HG03064 (cell line): ENCODE measurements around the gene DMD.
A peak's percentile ranks its signal among the peaks of the same experiment; 100 is the strongest.

Source experiments
- ATAC-seq: cut with Tn5 transposase; IDR thresholded peaks from one replicate; pipeline ENCODE4 v1.9.1; 2021; ENCODE audit warnings: low read depth; ENCODE audit not compliant: unreplicated experiment

Gene DMD

DNA sequence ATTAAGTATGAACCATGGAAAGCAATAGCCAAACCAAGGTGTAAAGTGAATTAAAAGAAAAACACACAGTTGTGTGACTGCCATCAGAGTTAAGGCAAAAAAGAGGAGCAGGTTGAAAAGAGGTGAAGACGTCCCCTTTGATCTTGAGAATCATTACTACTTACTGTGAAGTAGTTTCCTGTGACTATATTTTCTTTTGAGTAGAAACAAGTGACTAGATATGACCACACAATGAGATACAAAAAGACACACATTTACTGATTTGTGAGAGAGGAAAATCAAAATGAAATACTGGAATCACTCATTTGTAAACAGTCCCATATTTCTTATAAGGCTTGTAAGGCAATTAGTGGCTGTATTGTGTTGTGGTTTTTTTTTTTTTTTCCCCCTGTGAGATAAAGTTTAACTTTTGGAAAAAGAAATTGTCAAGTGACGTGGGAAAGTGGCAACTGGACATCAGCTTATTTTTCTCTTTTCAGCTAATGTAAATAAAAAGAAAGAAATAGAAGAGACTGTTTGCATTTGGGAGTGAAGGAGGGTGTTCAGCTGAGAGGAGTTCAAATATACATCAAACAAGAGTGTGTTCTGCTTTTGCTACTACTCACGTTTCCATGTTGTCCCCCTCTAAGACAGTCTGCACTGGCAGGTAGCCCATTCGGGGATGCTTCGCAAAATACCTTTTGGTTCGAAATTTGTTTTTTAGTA is 2033.1 kb downstream of the DMD start:
- ATAC-seq, result peak; percentile 68

DNA sequence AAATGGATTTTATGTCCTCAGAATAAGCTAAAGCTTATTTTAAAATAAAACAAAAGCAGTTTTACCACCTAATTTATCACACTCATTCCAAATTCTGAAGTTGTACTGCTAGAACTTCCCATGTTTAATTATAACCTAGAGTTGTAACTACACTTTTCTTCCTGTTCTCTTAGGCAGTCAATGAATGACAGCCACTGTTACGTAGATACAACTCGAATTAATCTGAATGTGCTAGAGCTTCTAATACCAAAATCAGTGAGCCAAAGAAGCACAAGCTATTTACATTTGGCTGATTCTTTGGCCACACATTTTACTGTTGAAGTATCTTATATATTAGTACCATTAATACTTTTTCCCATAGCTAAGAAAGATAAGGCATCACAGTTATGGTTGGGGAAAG is 2040.6 kb downstream of the DMD start:
- no peak for ATAC-seq

DNA sequence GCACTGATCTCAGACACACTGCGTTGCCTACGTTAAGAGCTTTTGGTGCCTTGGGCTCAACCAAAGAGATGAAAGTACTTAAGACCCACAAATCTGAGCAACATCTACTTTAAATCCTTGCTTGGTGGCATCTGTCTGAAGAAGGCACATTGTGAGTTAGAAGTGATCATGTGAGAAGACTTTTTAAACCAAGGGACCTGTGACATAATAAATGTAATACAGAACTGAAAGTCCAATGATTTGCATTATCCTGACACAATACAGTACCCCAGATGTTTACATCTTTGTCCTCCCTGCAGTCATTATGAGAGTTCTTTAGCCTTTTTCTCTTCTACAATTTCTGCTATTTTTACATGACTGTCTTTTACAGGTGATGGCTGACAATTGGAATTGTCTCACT is 2042.8 kb downstream of the DMD start:
- peak; percentile 95 for ATAC-seq

DNA sequence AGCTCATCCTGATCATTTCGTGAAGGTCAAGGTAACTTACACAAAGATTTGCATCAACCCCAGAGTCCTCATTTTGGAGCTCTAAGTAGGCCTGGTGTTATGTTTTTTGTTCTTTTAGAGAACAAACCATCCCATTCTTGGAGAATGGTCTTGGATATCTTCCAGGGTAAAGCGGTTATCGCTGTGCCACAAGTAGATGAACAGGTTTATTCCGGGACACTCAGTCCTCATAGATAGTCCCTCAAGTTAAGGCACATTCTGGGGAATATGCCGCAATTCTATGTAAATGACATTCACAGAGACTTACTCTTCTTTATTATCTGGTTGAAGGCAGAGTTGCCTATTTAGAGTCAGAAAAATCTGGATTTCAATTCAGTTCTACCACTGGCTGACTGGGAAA is 2044.5 kb downstream of the DMD start:
- no peak for ATAC-seq

DNA sequence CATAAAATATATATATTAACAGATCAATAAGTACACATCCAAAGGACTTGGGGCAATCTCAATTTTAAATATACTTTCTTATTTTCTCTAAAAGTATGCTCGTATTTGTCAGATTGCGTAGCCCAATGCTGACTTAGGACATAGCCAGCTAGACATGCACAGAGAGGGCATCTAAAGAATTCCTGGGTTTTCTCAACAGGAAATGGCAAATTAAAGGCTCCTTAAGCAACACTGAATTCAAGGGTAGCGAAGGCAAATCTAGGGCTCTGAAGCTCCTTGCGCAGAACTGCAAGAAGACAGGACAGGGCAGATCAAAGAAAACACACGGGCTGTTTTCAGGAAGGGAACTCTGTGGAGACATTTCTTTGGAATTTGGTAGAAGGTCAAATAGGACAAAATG is 2044.9 kb downstream of the DMD start:
- no peak for ATAC-seq

DNA sequence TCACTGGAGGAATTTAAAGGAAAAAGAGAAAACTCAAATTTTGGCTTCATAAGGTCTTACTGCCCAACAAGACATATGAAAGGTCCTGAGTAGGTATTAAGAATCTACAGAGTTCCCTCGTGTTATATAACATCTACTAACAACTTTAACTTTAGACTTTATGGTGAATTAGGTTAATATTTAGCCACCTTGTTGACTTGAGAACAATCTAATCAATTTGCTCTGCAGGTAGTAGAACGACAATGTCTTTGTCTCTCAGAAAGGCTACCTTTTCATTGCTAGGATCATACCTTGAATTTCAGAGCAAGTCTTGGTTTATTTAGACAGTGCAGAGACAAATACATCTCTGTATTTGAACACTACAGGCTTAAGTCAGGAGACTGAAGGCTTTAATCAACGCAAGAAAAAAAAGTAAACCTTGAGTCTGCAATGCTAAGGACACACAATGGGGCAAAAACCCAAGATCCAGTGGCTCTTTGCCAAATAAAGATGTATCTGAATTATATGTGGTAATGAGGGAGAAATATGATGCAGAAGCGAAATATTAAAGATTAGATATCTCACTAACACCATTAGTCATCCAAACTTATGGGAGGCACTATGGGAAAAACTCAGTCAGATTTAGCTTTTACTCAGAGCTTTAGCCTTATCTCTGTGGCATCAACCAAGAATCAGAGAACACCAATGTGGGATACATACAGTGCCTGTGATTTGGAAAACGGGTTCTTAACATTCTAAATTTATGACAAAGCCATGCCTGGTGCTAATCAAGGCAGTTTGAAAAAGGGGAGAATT is 2045.9 kb downstream of the DMD start:
- no peak for ATAC-seq

DNA sequence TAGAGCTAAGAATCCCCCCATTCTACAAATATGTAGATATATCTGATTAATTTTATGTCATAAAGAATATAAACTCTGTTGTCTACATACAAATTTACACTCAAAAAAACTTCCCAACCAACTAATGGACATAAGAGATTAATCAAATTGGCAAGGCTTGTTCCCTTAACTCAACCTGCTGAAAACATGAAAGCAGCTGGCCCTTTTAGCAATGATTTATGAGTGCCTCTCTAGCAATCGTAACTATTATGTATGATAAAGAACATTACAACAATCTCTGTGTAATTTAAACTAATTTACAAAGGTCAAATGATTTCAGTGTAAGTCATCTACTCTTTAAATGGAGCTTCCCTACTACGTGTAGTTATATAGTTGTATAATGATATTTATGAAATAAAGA is 2056.4 kb downstream of the DMD start:
- no peak for ATAC-seq

DNA sequence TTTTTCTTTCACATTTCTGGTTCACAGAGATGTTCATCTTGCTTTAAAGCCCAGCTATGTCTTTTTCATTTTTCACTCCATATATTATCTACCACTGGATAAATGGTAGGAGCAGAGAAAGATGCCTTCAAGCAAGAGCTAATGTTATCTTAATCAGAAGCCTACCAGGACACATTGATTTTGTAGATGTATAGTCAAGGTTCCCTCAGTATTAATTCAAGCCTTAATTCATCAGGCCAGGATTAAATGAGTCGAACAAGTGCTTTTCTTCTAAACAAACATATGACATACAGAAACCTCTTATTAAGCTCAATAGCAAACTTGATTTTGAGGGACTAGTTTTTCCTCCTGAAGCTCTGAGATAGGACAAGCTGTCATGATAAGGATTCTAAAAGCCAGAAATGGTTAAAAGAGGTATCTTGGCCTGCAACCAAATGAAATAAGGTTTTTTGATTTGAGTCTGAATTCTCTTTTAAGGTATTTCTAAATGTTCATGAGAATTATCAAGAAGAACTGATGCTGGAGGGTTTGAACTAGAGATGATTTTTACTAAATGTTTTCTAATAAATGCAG is 2057.8 kb downstream of the DMD start:
- ATAC-seq, result no peak

DNA sequence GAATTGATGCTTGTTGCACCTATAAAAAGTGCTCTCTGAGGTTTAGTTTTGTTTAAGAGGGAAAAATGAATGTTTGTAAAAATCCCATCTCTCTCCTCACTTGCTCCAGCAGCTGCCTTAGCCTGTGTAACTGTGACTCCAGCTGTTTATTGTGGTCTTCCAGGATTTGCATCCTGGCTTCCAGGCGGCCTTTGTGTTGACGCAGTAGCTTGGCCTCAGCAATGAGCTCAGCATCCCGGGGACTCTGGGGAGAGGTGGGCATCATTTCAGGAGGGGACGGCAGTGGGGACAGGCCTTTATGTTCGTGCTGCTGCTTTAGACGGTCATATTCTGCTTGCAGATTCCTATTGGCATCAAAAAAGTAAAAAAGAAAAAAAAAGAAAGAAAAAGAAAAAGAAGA is 2064.2 kb downstream of the DMD start:
- no peak for ATAC-seq

DNA sequence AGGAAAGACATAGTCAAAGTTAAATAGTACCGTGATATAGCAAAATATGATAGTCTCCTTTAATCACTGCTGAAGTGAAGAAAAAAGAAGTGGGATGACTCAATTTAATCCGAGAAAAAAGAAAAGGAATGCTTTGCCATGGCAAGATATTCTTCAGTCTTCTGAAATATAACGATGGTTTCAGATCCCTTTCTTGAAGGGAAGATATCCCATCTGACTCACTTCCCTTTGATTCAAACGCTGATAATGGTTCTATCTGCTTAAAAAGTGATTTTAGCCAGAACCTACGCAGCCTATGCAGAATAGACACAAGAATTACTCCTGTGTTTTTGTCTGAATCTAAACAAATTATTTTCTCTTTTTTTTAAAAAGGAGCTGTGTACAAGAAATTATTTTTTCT is 2071.4 kb downstream of the DMD start:
- no peak for ATAC-seq

DNA sequence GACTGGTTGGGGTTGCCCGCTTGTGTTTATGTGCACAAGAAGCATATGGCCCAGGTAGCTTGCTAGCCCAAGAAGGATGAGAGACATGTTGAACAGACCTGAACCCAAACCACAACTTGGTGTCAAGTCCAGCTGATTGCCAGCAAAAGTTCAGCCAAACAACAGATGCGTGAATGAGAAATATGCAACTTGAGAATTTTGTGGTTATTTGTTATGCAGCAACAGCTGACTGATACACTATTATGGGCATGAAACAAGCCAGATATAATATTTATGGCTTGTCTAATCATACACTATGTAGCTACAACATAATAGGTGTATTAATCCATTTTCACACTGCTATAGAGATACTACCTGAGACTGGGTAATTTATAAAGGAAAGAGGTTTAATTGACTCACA is 2073.2 kb downstream of the DMD start:
- no peak for ATAC-seq

DNA sequence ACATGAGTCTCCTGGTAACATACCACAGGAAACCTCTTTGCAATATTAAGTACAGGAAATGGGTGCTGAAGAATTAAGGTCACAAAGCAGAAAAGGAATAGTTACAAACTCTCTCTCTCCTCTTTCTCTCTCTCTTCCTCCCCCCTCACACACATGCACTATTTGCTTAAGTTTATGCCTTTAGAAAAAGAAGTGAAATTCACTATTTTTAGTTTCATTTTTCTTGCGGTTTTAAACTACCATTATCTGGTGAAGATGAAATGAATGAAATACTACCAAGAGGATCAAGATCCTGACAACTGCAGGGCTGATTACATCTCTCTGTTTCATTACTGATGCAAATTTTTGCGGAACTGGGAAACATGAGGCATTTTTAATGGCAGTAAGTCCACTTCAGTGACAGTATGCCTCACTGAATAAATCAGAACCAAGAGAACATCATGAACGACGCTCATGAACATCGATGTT is 2075.2 kb downstream of the DMD start:
- peak; percentile 94 for ATAC-seq

DNA sequence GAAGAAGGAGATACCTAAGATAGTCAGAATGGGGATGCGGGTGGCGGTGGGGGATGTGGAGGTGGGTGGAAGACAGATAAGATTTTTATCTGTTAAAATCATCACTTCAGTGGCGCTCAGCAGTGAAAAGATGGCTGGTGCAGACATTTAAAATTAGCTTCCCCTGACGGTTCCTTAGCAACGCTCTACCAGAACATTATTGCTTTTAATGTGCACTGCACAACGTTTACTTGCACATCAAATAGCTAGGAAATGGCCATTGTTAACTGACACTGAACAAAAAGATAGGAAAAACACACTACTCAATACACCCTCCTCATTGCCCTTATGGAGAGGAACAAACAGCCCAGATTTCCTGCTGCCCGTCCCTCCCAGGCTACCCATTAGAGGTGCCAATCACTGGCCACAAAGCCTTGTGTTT is 2078.5 kb downstream of the DMD start:
- no peak for ATAC-seq

DNA sequence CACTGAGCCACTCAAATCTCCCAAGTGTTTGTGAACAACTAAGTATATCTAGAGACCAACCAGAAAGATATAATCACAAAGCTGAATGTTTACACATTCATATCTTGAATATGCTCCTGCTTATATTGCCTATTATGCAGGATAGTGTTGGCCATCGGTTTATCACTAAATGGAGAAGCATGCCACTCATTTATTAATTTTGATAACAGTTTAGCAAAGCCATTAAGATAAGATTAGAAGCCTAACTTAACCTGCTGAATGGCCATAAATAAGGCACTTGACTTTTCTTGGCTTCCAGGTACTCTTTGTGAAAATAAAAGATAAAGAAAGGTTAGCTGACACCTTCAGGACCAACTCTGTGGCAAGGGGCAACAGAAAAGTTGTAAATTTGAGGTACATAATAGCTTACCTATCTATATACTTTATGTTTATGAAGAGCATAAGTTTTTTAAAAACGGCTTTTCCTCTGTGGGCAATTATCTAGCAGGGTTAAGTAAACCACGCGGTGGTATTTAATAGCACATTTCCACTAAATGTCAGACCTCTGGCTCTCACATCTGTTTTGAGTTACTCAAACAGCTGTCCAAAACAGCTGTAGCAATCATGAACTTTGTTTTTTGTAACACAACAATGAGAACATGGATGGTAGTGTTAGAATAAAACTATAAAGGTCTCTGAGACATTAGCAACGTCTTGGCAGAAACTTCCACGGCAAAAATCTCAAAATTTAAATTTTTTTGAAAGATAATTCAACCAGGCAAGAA is 2080.7 kb downstream of the DMD start:
- ATAC-seq, result no peak

DNA sequence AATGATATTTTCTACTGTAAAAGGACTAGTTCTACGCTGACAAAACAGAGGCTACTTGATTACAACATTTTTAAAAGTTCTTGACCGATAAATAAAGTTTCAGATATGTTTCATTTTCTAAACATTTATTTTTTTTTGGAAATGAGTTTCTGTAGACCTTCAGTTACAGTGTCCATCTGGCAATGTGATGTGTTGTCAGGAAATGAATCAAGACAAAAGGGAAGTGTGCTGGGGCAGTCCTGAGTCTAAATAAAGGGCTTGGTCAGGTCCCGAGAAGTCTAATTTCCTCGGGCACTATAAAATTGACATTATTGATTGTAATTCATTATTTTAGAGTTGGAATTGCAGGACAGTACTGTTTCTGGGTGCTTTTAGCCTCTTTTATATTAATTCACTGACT is 2082.5 kb downstream of the DMD start:
- no peak for ATAC-seq

DNA sequence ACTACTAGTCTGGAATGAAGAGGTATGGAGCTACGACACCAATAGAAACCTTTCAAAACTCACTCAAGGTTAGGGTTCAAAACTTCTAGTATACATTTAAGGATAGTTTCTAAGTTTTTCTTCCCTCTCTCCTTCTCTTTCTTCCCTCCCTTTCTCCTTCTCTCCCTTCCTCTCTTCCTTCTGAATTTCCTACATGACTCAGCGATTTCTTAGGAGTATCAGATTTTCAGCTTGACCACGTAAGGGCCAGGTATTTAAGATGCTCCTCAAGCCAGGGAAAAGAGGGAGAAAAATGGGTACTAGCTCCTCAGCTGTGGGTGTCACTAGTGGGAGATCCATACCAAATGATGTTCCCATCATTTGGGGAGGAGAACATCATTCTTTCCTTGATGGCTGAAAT is 2083.6 kb downstream of the DMD start:
- ATAC-seq, result no peak

DNA sequence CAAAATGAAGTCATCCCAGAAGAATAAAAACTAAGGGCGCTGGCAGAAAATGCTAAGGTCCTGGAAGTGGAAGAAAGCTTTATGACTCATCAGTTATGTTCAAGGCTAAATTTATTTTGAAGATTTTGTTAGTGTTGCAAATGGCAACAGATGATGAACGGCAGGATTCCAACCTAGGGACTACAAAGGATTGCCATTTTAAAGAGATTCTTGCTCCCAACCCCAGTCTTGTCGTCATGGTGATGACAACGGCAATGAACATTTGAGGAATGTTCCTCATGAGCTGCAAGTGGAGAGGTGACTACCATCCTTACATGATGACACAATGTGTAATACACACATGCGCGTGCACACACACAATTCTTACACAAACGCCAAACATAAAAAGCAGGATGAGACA is 2085.1 kb downstream of the DMD start:
- ATAC-seq, result no peak

DNA sequence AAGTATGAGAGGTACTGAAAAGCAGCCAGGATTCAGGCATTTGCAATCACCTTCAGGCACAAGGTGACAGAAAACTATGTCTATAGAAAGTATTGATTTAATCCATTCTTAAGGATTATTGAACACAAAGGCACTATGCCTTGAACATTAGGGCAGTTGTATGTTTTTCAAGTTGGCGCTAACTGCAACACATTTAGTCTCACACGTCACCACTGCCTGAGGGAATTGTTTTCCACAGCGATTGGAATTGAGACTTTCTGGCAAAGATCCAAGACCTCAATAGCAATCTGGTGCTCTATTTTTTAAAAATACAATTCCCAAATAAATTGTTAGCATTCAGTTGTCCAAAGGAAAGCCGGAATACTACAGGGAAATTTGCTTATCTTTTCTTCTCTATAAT is 2086.8 kb downstream of the DMD start:
- no peak for ATAC-seq

DNA sequence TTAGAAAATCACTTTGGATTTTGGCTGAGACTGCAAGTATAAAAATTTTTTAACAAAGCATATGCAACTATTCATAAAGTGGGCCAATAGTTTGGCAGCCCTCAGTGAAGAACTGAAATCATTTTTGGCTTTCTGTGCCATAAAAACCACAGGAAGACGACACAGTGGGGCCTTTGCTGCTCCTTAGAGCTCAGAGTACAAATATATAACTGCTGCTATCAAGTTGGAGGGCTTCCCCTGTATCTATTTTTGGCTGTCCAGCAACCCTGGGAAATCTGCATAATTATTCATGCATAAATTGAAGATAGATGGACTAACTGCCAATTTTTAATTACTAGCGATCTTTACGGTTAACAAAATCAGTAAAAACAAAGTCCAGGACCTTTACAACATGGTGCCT is 2088.0 kb downstream of the DMD start:
- ATAC-seq, result no peak

DNA sequence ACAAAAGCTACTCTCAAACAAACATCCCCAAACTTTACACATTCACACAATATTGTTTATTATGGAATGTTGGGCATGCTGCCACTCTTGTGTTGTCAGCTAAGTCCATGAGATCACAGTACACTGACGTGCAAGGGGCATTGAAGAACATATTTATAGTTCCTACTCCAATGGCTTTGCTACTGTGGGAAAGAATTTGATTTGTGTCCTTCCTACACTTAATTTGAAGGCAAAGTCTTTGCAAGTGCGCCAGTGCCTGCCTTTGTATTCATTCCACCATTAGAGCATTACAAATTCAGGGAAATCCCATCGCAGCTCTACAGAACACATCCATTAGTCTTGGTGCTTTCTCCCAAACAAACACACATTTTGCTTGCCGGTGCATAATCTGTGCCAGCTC is 2094.1 kb downstream of the DMD start:
- no peak for ATAC-seq

DNA sequence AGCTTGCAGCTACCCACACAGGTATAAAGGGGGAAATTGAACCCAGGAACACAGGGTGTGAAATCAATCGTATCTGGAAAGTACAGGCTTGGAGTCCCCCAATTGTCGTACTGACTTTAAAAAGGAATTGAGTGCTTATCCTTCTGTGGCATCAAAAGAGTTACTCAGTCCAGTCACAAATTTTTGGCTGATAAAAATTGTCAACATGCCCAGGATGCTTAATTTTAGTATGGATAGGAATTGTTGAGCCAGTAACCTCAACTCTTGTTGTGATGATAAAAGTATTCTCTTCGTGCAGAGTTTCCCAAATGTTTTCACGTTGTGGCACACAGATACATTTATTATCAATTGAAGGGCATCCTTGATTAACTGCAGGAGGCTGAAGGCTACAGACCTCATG is 2096.0 kb downstream of the DMD start:
- ATAC-seq, result no peak
